H9 (cell line): ENCODE measurements around the gene SURF1. TPM values are rescaled to one million over a fixed set of nuclear protein-coding genes. Genes with fewer than 3 reads are reported as not detected.
"Not testable (repeated sequence)": the region's sequence is repeated elsewhere in the genome, so short reads cannot be mapped to it uniquely, and the experiment has no call there.

Experiments used
- DNase-seq: peaks from one replicate; pipeline ENCODE4 v3.0.0-alpha.2; 2017
- H2AFZ ChIP-seq: one replicate; pipeline ENCODE4 v1.6.1; 2013; ENCODE audit warnings: mild to moderate bottlenecking, low read length, control low read depth, moderate library complexity
- H2AK5ac ChIP-seq: 2 replicates; pipeline ENCODE4 v1.6.1; 2013; ENCODE audit warnings: low read length, control low read depth, mixed read lengths; ENCODE audit not compliant: insufficient read length
- H2BK120ac ChIP-seq: one replicate; pipeline ENCODE4 v1.6.1; 2013; ENCODE audit warnings: low read depth, mild to moderate bottlenecking, low read length, control low read depth, inconsistent platforms; ENCODE audit not compliant: poor library complexity, severe bottlenecking
- H2BK12ac ChIP-seq: 2 replicates; pipeline ENCODE4 v1.6.1; 2013; ENCODE audit warnings: low read length, control low read depth, mixed read lengths, low read depth; ENCODE audit not compliant: insufficient read length
- H2BK15ac ChIP-seq: 2 replicates; pipeline ENCODE4 v1.6.1; 2013; ENCODE audit warnings: low read depth, low read length, control low read depth
- H2BK20ac ChIP-seq: one replicate; pipeline ENCODE4 v1.6.1; 2013; ENCODE audit warnings: low read depth, mild to moderate bottlenecking, low read length, control low read depth, inconsistent platforms; ENCODE audit not compliant: poor library complexity, severe bottlenecking
- H2BK5ac ChIP-seq: 2 replicates; pipeline ENCODE4 v1.6.1; 2013; ENCODE audit warnings: low read length, control low read depth, mixed read lengths; ENCODE audit not compliant: insufficient read length
- H3K14ac ChIP-seq: 2 replicates; pipeline ENCODE4 v1.6.1; 2013; ENCODE audit warnings: low read length, control low read depth; ENCODE audit not compliant: insufficient read depth
- H3K18ac ChIP-seq: 2 replicates; pipeline ENCODE4 v1.6.1; 2013; ENCODE audit warnings: low read depth, mild to moderate bottlenecking, mixed read lengths, low read length, control low read depth; ENCODE audit not compliant: insufficient read length
- H3K23ac ChIP-seq: 2 replicates; pipeline ENCODE4 v1.6.1; 2013; ENCODE audit warnings: low read length, control low read depth, mixed read lengths, low read depth; ENCODE audit not compliant: insufficient read length
- H3K23me2 ChIP-seq: 2 replicates; pipeline ENCODE4 v1.6.1; 2013; ENCODE audit warnings: low read depth, mild to moderate bottlenecking, mixed read lengths, low read length, control low read depth; ENCODE audit not compliant: insufficient read length, poor library complexity, severe bottlenecking
- H3K27ac ChIP-seq: 2 replicates; pipeline ENCODE4 v1.5.1; 2013; ENCODE audit warnings: low read length, control low read depth, mixed read lengths, low read depth; ENCODE audit not compliant: insufficient read length
- H3K27me3 ChIP-seq: 2 replicates; pipeline ENCODE4 v1.6.1; 2013; ENCODE audit warnings: low read length, control low read depth, inconsistent platforms; ENCODE audit not compliant: insufficient read depth
- H3K4ac ChIP-seq: 2 replicates; pipeline ENCODE4 v1.6.1; 2013; ENCODE audit warnings: low read depth, mild to moderate bottlenecking, control low read depth, inconsistent platforms, low read length, moderate library complexity
- H3K4me1 ChIP-seq: 2 replicates; pipeline ENCODE4 v1.6.1; 2013; ENCODE audit warnings: low read length, control low read depth, inconsistent platforms; ENCODE audit not compliant: insufficient read depth
- H3K4me2 ChIP-seq: 2 replicates; pipeline ENCODE4 v1.6.1; 2013; ENCODE audit warnings: low read length, control low read depth, mixed read lengths; ENCODE audit not compliant: insufficient read length, insufficient read depth
- H3K56ac ChIP-seq: 2 replicates; pipeline ENCODE4 v1.6.1; 2013; ENCODE audit warnings: low read depth, mild to moderate bottlenecking, mixed read lengths, low read length, control low read depth; ENCODE audit not compliant: insufficient read length
- H3K79me1 ChIP-seq: 2 replicates; pipeline ENCODE4 v1.6.1; 2013; ENCODE audit warnings: low read depth, mild to moderate bottlenecking, moderate library complexity, low read length, control low read depth, inconsistent platforms; ENCODE audit not compliant: insufficient read depth, poor library complexity, severe bottlenecking
- H3K79me2 ChIP-seq: 2 replicates; pipeline ENCODE4 v1.6.1; 2013; ENCODE audit warnings: low read length, control low read depth, inconsistent platforms; ENCODE audit not compliant: insufficient read depth
- H3K9ac ChIP-seq: 2 replicates; pipeline ENCODE4 v1.6.1; 2013; ENCODE audit warnings: low read length, control low read depth, mixed read lengths; ENCODE audit not compliant: insufficient read length; ENCODE audit errors: extremely low read depth
- H3K9me3 ChIP-seq: one replicate; pipeline ENCODE4 v1.6.1; 2013; ENCODE audit warnings: low read depth, low read length, inconsistent platforms; ENCODE audit not compliant: control insufficient read depth
- H3T11ph ChIP-seq: one replicate; pipeline ENCODE4 v1.6.1; 2013; ENCODE audit warnings: mild to moderate bottlenecking, low read length, control low read depth, inconsistent platforms
- H4K20me1 ChIP-seq: one replicate; pipeline ENCODE4 v1.6.1; 2013; ENCODE audit not compliant: control insufficient read depth, insufficient read length, insufficient read depth
- H4K5ac ChIP-seq: 2 replicates; pipeline ENCODE4 v1.6.1; 2013; ENCODE audit warnings: low read depth, mild to moderate bottlenecking, mixed read lengths, low read length, control low read depth; ENCODE audit not compliant: insufficient read length
- H4K8ac ChIP-seq: replicated peaks from 2 replicates; pipeline ENCODE4 v1.6.1; 2013; ENCODE audit warnings: low read length, control low read depth, mixed read lengths, low read depth; ENCODE audit not compliant: insufficient read length
- H4K91ac ChIP-seq: 2 replicates; pipeline ENCODE4 v1.6.1; 2013; ENCODE audit warnings: low read depth, mild to moderate bottlenecking, moderate library complexity, mixed read lengths, low read length, control low read depth; ENCODE audit not compliant: insufficient read length
- H3K27ac Mint-ChIP-seq, 3 experiments: 2 replicates in 2 of 3; 3 replicates in 1 of 3; pipeline ENCODE4 v1.8.0; 2020 to 2021; ENCODE audit warnings: mixed read lengths in 3 of 3, mild to moderate bottlenecking in 1 of 3, moderate library complexity in 1 of 3
- H3K27me3 Mint-ChIP-seq: 2 replicates; pipeline ENCODE4 v1.8.0; 2021; ENCODE audit warnings: low read depth, mild to moderate bottlenecking, moderate library complexity, mixed read lengths
- H3K36me3 Mint-ChIP-seq, 3 experiments: 2 replicates in 2 of 3; 3 replicates in 1 of 3; pipeline ENCODE4 v1.8.0; 2020 to 2021; ENCODE audit warnings: low read depth in 3 of 3, mixed read lengths in 3 of 3; ENCODE audit not compliant: insufficient read depth in 1 of 3
- H3K4me1 Mint-ChIP-seq, 2 experiments: 2 replicates each; pipeline ENCODE4 v1.8.0; 2020; ENCODE audit warnings: mixed read lengths in 2 of 2
- H3K4me3 Mint-ChIP-seq, 2 experiments: 2 replicates in 1 of 2; 3 replicates in 1 of 2; pipeline ENCODE4 v1.8.0; 2020 to 2021; ENCODE audit warnings: mild to moderate bottlenecking in 2 of 2, mixed read lengths in 2 of 2, moderate library complexity in 1 of 2
- H3K9me3 Mint-ChIP-seq, 2 experiments: 2 replicates in 1 of 2; 3 replicates in 1 of 2; pipeline ENCODE4 v1.8.0; 2020; ENCODE audit warnings: mild to moderate bottlenecking in 2 of 2, mixed read lengths in 2 of 2, moderate library complexity in 1 of 2
- WGBS: extraction: QIAGEN DNeasy Blood & Tissue Kit; methylation state at CpG from one replicate; pipeline ENCODE4 v1.1.7; 2013; ENCODE audit warnings: missing lambda C conversion rate, low lambda C conversion rate, mixed read lengths; ENCODE audit not compliant: insufficient read length; ENCODE audit errors: extremely low coverage; 5-methylcytosine and 5-hydroxymethylcytosine counted together
- total RNA-seq: library from RNA; stranded (reverse); gene quantifications from 2 replicates; pipeline ENCODE4 v1.2.1, GENCODE V29; 2021
- TF ChIP-seq, protein P1 (sequence below): fragments of 200-600 bp; sonication (generic); conservative IDR thresholded peaks from 3 replicates; pipeline ENCODE4 v1.8.0; 2021; ENCODE audit warnings: antibody characterized with exemption, mild to moderate bottlenecking

The SURF1 gene
- total RNA-seq, 1 experiment from 2014 or later, result 43.3 TPM

- H2BK120ac ChIP-seq, result no peak overlapping the region
- H3K4me3 Mint-ChIP-seq, result no peak overlapping the region
These were observed 37.1 kb upstream of the SURF1 start for GRCh38 chr9:133393399-133393798.

GRCh38 chr9:133392308-133392707 is 36.0 kb upstream of the SURF1 start:
- H3K4me2 ChIP-seq, H3K18ac ChIP-seq, H3K27ac ChIP-seq, H3K9ac ChIP-seq, H3T11ph ChIP-seq, H2BK120ac ChIP-seq, H3K27me3 ChIP-seq, H2BK5ac ChIP-seq, DNase-seq, H3K4me1 ChIP-seq, H3K4me1 Mint-ChIP-seq, H3K79me2 ChIP-seq, H4K5ac ChIP-seq, H3K56ac ChIP-seq, H3K23me2 ChIP-seq, H4K20me1 ChIP-seq, H3K23ac ChIP-seq, H4K91ac ChIP-seq, H3K27ac Mint-ChIP-seq, H3K36me3 Mint-ChIP-seq, H2BK12ac ChIP-seq, H3K79me1 ChIP-seq, H2BK20ac ChIP-seq, H3K9me3 ChIP-seq, H2AK5ac ChIP-seq, H3K14ac ChIP-seq, H3K4me3 Mint-ChIP-seq, H3K4ac ChIP-seq, H2AFZ ChIP-seq, H4K8ac ChIP-seq, H2BK15ac ChIP-seq: not testable (repeated sequence)
- Mint-ChIP-seq H3K27me3 (peaks cover 42% of the 10 kb centered on the region), H3K9me3 (peaks cover 15% of the 10 kb centered on the region in 2 experiments)
- WGBS, result no CpG with 5 or more reads among the region's 3 CpGs

More at GRCh38 chr9:133393399-133393798, 37.1 kb upstream of the SURF1 start:
- Histone ChIP-seq H2BK12ac (no peak overlapping the region), H3K79me2 (no peaks in the 10 kb centered on the region), H3K9me3 (no peaks in the 10 kb centered on the region), H3K4me1 (no peaks in the 10 kb centered on the region), H4K8ac (no peak overlapping the region), H3K18ac (no peak overlapping the region), H3K27me3 (no peaks in the 10 kb centered on the region), H3K4ac (no peak overlapping the region), H3K23ac (no peak overlapping the region), H3K23me2 (no peaks in the 10 kb centered on the region), H4K91ac (no peak overlapping the region), H4K5ac (no peak overlapping the region), H2AFZ (no peak overlapping the region), H3K9ac (no peak overlapping the region), H2BK15ac (no peak overlapping the region), H2BK5ac (no peak overlapping the region), H3T11ph (no peak overlapping the region), H3K14ac (no peak overlapping the region), H3K4me2 (no peak overlapping the region), H2AK5ac (no peak overlapping the region), H2BK20ac (no peak overlapping the region), H4K20me1 (no peaks in the 10 kb centered on the region), H3K27ac (no peak overlapping the region), H3K56ac (no peak overlapping the region), H3K79me1 (no peaks in the 10 kb centered on the region)
- no CpG with 5 or more reads among the region's 3 CpGs for WGBS
- H3K9me3 Mint-ChIP-seq, result peaks cover 15% of the 10 kb centered on the region in 2 experiments
- H3K4me1 Mint-ChIP-seq, result peaks cover 0 to 3% of the 10 kb centered on the region in 2 experiments; a peak in 1 of 4 replicates
- no peak for DNase-seq
- H3K27me3 Mint-ChIP-seq, result peaks cover 42% of the 10 kb centered on the region
- TF ChIP-seq, protein P1, sequence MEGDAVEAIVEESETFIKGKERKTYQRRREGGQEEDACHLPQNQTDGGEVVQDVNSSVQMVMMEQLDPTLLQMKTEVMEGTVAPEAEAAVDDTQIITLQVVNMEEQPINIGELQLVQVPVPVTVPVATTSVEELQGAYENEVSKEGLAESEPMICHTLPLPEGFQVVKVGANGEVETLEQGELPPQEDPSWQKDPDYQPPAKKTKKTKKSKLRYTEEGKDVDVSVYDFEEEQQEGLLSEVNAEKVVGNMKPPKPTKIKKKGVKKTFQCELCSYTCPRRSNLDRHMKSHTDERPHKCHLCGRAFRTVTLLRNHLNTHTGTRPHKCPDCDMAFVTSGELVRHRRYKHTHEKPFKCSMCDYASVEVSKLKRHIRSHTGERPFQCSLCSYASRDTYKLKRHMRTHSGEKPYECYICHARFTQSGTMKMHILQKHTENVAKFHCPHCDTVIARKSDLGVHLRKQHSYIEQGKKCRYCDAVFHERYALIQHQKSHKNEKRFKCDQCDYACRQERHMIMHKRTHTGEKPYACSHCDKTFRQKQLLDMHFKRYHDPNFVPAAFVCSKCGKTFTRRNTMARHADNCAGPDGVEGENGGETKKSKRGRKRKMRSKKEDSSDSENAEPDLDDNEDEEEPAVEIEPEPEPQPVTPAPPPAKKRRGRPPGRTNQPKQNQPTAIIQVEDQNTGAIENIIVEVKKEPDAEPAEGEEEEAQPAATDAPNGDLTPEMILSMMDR, result no peak
- H3K27ac Mint-ChIP-seq, result no peak overlapping the region
- H3K36me3 Mint-ChIP-seq, result peaks cover 0 to 1% (median 0%) of the 10 kb centered on the region in 3 experiments; a peak in 1 of 7 replicates
